HG03521 (cell line): ENCODE results near the gene DOK1.
A peak's percentile ranks its signal among the peaks of the same experiment; 100 is the strongest.
"Not testable (repeated sequence)": the region's sequence is repeated elsewhere in the genome, so short reads cannot be mapped to it uniquely, and the experiment has no call there.

ENCODE experiments used
- ATAC-seq: cut with Tn5 transposase; IDR thresholded peaks from one replicate; pipeline ENCODE4 v1.9.1; 2021; ENCODE audit warnings: mild to moderate bottlenecking, moderate library complexity; ENCODE audit not compliant: unreplicated experiment

The DOK1 gene

DNA sequence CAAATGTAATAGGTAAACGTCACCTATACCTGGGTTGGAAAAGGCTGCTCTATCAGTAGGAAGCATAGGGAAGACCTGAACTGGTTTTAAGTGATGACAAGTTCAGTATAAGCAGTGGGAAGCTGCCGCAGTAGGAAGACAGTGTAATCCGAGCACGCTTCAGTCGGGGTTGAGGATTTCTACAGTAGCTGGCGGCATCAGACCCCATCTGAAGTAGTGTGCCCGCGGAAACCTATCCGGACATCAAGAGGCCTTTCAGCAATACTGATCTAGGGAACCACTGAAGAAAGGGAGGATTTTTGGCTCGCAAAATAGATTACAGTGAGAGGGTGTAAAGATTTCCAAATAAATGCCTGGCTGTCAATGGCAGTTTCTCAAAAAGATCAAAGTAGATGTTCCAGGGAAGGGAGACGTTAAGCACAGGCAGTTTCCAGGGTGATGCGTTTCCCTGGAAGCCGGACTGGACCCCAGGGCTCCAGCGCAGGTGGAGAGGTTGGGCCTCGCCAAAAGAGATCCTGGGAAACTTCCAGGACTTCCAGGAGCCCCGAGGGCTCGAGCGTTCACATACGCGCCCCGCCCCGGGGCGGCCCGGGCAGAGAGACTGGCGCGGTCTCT, 6.1 kb upstream of the DOK1 start:
- no peak for ATAC-seq

DNA sequence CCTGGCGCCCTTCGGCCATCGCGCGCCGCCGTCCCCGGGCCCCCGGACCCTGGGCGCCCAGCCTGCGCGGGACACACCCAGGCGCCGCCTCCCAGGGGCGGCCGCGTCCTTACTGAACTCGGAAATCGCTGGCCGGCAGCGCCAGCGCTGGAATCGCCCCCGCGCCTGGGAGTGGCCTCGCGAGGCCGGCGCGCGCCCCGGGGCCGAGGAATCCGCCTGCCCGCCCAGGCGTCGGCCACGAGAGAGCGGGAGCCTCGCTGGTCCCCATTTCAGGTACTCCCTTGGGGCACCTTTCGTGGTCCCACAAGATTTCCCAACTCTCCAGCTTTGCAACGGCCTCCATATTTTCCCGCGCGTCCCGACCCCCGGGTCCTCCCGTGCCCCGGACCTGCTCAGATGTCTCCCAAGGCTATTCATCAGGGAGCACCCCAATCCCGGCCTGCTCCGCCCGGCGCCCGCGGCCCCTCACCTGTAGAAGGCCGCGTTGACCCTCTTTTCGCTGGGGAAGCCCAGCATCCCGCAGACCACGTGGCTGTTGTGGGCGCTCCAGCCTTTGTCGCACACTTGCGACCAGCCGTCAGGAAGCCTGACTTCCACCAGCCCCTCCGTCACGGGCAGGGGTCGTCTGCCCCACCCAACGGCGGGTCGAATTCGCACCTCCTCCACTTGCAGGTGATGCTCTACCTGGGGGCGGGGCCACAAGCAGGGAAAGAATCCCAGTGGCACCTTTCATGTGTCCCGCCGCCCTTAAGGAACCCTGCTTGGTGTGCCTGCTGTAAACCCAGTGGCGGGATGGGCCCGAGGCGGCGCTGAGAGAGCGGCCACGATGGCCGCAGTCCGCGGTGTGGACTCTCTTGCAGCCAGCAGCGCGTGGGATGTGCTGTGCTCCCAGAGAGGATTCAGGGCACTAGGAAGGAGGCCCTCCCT, 5.4 kb upstream of the DOK1 start:
- ATAC-seq, result no peak

DNA sequence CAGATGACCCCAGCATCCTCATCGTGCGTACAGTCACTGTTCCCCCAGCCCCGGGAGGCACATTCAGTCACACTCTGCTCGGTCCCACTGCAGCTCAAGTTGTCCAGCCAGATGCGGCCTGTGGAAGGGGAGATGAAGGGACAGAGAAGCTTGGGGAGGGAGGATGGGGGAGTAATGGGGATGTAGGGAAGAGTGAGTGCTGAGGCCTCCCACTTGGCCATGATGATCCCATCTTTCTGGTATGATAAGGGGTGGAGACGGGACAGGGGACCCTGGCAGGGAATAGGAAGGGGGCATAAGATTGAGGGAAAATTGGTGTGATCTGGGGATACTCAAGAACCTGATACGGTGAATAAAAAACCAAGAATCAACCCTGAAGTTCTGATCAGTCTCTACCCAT, 4.3 kb upstream of the DOK1 start:
- ATAC-seq, result no peak

DNA sequence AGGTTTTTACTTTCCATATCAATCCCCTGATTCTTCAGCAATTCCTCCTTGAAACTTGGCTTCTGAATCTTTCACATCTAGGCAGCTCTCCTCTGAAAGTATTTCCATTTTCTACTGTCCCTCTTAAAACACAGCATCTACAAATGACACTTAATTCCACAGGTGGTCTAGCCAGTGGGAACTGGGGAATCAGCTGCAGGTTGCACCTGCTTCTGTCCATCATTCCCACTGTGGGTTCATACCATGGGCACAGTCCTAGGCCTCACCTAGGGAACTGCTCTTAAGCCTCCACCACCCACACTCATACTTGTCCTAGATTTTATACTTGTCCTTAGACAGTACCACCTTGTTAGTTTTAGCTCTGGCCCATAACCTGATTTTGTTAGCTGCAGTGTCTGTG, 3.0 kb upstream of the DOK1 start:
- ATAC-seq, result no peak

DNA sequence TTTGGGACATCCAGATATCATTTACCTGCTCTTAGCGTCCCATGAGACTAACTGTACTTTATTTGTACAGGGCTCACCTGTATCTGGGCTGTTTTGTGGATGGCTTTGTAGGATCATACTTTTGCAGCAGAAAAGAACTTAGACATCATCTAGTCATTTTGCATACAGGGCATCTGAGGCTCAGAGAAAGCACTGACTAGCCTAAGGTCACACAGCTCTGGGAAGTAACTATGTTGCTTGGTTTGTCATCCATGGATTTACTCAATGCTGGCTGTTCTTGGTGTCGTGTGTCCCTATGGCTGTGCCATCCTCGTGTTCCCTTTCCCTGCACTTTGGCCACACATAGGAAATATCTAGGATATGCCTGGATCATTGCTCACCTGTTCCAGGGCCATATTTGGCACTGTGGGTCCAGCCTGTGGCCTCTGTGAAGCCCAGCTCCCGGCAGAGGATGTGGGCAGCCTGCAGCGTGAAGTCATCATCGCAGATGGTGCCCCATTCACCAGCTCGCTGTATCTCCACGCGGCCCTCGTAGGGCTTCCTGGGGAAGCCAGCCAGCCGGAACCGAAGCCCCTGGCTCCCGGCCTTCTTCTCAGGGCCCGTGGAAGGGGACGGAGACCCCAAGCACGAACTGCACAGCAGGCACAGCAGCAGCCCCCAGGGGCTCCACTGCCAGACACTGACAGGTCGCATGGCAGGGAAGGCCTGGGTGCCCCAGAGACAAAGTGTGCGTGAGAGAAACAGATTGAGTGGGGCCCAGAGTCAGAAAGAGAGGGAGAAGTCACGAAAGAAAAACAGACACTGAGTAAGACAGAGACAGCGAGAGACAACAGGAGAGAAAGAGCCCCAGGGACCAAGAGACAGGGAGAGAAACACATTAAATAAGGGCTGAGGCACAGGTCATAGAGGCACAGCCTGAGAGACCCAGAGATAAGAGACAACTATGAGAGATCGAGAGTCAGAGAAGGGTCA, 2.3 kb upstream of the DOK1 start:
- no peak for ATAC-seq

DNA sequence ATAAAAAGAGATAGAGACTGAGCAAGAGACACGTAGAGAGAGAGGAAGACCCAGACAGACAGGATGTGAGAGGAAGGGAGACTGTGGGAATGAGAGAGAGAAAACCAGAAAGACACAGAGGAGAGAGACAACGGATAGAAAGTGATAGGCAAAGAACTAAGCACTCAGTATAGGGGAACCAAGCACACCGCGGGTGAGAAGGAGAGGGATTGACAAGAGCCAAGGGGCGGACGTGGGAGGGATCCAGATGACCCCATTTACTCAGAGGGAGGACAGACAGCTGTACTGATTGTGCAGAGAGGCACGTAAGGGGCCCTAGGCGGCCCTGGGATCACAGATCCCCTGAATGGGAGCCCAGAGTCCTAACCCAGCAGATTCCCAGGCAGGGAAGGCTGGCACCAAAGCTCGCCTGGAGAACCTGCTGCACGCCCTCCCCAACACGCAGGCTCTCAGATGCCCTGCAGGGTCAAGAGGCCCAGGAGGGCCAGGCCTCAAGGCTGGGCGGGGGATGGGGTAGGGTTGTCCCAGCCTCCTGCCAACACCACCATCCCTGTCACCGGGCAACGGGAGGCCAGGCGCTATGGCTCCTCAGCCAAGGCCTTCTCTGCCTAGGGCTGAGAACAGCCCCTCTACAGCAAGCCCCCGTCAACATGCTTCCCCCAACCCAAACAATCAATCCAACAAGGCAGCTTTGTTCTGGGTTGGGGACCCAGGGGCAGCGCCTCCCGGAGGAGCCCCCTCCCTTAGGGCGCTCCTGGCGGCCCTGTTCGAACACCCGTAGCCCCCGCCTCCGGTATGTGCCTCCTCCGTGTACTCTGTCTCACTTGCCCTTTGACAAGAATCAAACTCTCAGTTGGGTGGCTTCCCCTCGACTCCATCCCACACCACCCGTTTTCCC, 1.4 kb upstream of the DOK1 start:
- no peak for ATAC-seq

DNA sequence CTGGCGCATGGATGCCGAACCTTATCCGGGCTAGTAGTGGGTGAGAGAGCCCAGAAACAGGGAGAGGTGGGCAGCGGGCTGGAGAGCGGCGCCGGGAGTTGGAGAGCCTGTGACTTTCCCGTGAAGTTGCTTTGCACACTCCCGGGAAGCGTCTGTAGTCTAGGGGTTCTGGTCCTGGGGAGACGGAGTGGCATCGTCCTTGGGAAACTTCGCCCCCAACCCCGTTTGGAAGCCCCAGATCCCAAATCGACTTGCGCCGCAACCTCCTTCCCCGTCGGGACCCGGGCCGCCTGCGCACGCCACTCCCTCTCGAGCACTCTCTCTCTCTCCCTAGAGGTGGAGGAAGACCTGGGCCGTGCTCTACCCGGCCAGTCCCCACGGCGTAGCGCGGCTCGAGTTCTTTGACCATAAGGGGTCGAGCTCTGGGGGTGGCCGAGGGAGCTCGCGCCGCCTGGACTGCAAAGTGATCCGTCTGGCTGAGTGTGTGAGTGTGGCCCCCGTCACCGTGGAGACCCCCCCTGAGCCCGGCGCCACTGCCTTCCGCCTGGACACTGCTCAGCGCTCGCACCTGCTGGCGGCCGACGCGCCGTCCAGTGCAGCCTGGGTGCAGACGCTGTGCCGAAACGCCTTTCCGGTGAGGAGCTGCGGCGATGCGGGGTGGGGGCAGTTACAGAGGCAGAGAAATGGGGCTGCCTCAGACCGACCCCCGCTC, 456 bp downstream of the DOK1 start:
- peak; percentile 39 for ATAC-seq

DNA sequence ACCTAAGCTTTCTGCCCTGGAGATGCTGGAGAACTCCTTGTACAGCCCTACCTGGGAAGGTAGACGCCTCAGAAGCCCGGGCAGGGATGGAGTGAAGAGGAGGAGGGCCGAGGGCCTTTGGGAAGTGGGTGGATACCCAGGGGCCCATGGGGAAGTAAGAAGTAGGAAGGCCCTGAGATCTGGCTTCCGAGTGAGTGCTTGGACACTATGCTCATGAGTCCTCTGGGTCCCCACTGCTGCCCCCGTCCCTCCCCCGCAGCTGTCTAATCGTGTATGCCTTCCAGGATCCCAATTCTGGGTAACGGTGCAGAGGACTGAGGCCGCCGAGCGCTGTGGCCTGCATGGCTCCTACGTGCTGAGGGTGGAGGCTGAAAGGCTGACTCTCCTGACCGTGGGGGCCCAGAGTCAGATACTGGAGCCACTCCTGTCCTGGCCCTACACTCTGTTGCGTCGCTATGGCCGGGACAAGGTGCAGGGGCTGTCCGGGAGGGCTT, 1.1 kb downstream of the DOK1 start:
- no peak for ATAC-seq

DNA sequence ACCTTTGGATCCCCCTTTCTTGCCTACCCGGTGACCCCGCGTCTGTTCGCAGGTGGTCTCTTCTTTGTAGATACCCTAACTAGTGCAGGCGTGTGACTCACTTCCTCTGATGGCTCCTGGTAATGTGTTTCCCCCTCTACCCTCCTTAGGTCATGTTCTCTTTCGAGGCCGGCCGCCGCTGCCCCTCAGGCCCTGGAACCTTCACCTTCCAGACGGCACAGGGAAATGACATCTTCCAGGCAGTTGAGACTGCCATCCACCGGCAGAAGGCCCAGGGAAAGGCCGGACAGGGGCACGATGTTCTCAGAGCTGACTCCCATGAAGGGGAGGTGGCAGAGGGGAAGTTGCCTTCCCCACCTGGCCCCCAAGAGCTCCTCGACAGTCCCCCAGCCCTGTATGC, 1.6 kb downstream of the DOK1 start:
- ATAC-seq, result no peak

DNA sequence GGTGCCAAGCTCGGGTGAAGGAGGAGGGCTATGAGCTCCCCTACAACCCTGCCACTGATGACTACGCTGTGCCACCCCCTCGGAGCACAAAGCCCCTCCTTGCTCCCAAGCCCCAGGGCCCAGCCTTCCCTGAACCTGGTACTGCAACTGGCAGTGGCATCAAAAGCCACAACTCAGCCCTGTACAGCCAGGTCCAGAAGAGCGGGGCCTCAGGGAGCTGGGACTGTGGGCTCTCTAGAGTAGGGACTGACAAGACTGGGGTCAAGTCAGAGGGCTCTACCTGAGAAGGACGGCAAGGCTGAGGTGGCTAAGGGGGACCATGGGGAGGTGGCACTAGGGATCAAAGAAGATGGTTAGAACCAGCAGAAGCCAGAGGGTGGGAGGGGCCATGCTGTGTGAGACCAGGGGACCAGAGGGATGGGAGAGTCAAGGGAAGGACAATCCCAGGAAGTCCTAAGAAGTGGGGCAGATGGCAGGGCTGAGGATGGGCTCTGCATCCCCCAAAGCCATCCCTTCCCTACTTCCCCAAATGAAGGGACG, 2.4 kb downstream of the DOK1 start:
- ATAC-seq, result no peak

DNA sequence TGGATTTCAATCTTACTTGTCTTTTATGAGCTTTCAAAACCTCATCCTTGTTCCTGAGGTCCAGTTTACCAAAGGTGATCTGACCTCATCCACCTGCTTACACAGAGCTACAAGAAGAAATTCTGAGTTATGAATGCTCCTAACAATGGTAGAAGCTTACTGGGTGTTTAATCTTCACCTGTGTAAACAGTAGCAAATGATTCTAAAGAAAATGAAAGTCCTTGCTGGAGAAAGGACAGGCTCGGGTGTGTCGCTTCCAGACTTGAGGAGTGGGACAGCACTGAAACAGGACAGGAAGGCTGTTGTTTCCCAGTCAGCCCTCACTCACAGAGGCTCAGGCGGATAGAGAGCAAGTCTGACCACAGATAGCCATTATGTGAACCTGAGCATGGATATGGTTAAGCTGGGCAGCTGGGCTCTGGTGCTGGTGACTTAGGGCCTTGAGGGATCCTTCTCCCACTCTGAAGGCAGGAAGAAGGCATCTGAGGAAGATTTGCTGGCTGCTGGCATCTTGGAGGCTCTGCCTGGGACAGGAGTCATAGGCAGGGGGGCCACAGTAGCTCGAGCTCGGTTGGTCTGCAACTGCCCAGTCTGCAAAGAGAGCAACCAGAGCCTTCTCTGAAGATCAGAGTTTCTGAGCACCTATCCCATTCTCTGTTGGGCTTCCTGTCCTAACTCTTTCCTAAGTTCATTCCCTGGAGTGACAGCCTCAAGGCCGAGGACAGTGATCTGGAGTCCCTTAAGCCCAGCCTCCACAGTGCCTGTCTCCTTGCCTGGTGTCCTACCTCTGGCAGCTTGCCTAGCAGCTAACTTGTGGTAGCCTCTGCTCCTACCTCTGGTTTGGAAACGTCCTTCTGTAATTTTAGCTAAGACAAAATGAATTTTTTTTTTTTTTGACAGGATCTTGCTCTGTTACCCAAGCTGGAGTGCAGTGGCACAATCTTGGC, 4.0 kb downstream of the DOK1 start:
- no peak for ATAC-seq

DNA sequence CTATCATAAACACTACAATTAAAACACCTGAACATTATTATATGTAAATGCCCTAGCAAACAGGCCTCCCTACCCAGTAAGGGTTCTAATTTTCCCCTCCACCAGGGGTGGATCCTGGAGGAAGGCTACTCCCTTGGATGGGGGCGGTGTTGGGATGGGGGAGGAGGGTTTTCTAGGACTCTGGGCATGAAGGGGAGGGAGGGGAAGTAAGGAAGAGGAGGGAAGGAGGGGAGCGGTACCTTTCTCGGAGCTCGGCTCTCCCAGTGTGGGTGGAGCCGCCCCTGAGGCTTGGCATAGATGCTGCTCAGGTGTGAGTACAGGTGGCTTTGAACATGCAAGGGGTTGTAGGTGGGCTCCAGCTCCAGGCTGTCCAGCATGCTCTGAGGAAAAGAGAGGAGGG, 5.4 kb downstream of the DOK1 start:
- no peak for ATAC-seq

DNA sequence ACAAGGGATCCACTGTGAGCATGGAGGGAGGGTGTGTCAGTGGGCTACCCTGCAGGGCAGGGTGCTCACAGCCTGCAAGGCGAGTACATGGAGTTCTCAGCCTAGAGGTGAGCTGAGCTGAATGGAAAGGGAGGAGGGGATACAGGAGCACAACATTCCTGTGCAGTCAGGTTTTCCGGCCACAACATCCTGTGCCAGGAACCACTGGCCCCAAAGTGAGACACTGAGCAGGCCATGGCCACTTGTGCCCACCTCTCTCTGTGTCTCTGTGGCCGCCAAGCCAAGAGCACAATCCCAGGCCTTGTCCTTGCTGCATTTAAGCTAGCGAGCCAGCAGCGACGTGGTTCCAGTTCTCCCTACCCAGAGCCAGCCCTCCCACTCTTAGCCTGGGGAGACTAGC, 6.1 kb downstream of the DOK1 start:
- no peak for ATAC-seq

DNA sequence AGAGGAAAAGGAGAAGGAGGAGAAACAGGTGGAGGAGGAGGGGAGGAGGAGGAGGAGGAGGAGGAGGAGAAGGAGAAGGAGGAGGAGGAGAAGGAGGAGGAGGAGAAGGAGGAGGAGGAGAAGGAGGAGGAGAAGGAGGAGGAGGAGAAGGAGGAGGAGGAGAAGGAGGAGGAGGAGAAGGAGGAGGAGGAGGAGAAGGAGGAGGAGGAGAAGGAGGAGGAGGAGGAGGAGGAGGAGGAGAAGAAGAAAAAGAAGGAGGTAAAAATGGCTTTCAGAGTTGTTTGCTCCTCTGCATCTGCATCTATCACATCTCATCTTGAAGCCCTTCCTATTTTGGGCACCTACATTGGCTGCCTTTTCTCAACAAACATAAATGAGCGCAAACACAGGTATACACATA, 6.5 kb downstream of the DOK1 start:
- not testable (repeated sequence) for ATAC-seq

DNA sequence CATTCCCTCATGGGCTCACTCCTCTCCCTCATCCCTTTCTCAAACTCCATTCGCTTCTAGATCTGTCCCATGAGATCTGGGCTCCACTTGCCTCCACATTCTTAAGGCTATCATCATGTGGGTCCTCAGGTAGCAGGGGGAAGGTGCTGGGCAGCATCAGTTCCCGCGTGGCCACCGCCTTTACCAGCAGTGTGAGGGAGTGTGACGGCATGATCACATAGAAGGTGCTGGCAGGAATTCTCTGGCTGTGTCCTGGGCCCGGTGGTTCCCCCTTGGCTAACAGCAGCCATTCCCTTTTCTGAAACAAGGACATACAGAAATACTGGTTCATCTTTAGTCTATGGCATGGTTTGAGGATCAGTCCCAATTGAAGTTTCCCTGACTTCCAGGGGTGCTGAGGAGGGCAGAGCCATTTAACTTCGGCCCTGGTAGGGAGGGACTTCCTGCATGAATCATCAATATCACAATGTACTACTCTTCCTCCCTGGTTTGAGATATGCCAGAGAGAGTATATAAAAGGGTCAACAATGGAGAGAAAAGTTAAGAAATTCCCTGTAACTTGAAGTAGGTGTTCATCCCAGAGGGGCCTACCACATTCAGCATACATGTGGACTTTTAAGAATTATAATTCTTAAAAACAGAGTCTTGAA, 7.7 kb downstream of the DOK1 start:
- no peak for ATAC-seq

DNA sequence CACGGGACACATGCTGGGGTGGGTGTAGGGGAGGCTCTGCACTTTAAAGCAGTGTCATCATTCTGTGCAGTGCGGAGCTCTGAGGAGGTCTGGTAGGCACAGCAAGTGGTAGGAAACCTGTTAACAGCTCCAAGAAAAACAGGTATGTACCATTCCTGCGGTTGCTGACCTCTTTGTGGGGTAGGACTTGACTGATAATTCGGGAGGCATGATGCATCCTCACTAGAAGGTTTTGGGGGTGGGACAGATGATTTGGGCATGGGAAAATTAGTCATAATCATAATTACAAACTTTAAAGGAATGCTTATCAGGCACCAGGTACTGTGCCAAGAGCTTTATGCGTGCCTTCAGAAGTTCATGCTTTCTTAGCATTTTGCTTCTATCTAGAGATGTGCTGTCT, 9.7 kb downstream of the DOK1 start:
- no peak for ATAC-seq

DNA sequence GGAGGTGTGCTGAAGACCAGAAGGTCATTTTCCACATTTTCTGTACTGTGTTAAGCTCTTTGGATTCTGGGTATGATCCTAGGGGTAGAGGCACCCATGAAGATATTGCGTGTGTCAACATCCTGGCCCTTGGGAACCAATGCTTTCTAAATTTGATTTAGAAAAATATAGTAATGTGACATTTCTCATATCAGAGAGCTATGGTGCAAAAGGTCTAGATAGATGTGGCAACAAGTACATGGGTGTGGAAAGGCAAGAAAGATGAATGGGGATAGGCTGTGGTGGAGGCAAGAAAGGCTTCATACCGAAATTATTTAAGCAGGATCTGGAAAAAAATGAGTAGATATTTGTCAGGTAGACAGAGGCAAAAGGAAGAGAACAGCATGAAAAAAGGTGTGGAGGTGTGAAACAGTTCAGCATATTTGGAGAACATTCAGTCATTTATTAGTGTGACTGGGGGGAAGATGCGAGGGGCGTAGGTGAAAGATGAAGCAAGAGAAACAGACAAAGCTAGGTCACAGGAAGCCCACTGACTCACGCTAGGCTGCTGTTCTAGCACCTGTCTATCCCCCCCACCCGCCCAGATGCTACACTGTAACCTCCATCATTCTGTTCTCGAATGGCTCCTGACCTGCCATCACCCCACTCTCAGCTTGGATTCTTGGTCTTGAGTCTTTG, 11.7 kb downstream of the DOK1 start:
- ATAC-seq, result no peak
